Inflammatory macrophage treated with lipopolysaccharide for 4 hours (primary cell): Measurements from ENCODE around the gene TUBA1B.

ENCODE experiments used
- DNase-seq: peaks from one replicate; pipeline ENCODE4 v3.0.0-alpha.2; 2020

Gene TUBA1B

DNA sequence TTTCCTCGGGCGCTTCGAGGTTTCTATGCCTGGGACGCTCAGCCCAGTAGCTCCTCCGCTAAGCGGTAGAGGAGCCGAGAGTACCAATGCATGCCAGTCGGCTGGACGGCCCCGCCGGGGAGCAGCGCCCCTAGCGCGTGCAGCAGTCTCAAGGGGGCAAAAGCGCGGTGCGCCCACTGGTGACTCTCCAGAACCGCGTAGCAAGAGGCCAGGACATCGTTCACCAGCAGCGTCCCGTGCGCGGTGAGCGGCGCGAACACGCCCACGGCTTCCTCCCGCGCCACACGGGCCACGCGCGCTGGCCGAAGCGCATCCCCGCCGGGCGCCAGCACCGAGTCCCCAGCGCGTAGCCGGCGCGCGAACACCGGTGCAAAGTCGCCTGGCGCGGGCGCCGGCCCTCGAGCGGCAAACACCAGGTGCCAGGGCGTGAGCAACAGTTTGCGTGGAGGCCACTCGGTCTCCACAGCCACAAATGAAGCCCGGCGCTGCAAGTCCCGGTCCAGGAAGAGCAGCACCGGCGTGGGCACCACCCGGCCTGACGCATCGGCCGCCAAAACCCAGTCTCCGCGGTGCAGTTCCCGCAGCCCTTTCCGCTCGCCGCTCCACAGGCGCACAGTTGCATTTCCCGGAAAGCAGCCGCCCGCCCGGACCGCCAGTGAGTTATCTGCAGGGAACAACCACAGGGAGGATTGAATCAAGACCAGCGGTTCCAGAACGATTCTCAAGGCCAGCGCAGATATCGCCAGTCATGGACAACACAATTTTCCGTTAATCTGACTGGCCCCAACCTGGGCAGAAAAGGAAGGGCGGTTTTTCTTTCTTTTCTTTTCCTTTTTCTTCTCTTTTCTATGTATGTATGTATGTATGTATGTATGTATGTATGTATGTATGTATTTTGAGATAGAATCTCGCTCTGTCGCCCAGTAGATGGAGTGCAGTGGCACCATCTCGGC, 41.1 kb downstream of the TUBA1B start:
- DNase-seq: peak; percentile 24

DNA sequence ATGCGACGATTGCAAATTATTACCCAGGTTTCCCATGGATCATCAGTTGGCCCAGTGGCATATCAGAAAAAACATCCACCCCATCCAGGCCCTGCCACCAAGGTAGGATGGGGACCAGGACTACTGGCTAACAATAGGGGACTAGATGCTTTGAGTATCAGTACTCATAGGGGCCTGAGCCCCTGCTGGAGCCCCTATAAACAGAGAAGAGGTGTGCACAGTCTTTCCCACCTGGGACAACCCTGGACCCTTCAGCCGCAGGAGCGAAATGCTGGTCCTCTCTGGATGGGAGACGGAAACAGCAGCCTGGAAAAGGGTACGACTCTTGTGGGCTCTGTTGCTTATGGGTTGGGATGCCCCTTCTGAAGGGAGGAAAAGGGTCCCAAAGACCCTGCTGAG, 42.3 kb downstream of the TUBA1B start:
- DNase-seq: no peak

DNA sequence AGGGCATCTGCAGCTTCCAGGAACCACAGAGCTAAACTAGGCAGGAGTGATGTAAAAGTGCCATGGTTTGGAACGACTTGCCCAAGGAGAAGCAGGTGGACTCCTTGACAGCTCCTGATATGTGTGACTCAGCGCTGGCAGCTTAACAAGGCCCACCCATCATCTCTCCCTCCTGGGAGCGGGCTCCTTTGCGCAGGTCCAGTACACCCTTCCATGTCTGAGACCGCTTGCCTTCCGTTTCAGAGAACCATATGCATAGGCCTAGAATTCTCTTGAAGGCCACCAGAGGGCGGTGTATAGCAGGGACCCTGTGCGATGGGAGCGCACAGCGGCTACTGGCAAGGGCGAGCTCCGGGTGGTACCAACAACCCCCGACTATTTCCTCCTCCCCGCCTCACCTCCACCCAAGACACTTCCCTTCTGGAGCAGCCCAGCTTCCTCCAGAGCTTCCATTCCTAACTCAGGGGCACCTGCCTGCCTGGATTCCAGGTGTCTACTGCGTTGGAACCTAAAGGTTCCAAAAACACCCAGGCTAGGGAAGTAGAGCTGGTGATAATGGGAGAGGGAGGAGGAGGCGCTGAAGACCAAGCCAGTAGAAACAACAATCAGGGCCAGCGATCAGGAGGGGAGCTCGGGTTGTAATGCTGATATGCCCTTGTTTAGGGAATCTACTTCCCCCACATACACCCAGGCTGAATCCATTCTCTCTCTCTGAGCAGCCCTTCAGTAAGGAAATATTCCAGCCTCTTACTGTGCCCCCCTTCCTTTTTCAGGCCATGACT, 42.9 kb downstream of the TUBA1B start:
- peak; percentile 70 for DNase-seq

DNA sequence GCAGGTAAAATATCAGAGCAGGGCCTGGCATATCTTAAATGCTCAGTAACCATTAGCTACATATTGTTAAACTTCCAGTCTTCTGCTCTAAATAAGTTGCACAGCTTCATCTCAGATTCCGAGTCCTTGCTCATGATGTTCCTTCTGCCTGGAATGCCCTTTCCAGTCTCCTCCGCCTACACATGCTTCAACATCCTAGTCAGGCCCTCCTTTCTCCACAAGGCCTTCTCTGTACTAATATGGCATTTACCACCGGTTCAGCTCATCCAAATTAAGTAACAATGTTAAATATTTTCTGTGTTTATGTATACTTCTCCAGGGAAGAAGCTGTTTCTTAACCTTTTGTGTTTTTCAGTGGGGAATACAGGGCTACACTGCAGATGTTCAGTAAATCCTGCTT, 45.1 kb downstream of the TUBA1B start:
- DNase-seq: no peak

DNA sequence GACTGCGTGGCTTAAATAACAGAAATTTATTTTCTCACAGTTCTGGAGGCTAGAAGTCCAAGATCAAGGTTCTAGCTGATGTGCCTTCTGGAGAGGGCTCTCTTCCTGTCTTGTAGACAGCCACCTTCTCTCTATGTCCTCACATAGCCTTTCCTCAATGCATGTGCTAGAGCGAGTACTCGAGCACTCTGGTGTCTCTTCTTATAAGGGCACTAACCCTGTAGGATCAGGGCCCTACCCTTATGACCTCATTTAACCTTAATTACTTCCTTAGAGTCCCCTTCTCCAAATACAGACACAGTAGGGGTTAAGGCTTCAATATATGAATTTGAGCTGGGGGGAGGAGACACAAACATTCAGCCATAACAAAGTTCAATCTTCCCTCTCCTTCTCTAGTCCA, 46.8 kb downstream of the TUBA1B start:
- no peak for DNase-seq

DNA sequence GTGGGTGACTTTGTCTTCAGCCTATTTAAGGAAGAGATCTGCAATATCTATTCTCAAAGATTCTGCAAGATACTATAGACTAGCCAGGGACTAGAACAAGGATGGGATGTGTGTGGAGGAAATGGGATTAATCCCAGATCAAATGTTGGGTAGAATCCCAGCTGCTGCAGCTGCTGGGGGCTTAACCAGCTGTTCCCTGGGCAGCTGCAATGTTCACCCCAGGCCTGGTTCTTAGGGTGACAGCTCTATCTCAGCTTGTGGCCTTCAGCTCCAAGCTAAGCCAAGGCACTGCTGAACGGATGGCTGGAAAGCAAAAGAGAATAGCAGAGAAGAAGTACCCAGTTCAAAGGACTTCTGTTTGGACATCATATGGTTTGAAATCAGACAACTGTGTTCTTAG, 51.4 kb downstream of the TUBA1B start:
- DNase-seq: no peak
